Measurements from ENCODE around the gene SEMA3D. TPM values are rescaled to one million over a fixed set of nuclear protein-coding genes. Genes with fewer than 3 reads are reported as not detected.

Gene SEMA3D
- total and polyA plus RNA-seq, 9 donors, result 0.75 to 6.1 (median 3.0) TPM

DNA sequence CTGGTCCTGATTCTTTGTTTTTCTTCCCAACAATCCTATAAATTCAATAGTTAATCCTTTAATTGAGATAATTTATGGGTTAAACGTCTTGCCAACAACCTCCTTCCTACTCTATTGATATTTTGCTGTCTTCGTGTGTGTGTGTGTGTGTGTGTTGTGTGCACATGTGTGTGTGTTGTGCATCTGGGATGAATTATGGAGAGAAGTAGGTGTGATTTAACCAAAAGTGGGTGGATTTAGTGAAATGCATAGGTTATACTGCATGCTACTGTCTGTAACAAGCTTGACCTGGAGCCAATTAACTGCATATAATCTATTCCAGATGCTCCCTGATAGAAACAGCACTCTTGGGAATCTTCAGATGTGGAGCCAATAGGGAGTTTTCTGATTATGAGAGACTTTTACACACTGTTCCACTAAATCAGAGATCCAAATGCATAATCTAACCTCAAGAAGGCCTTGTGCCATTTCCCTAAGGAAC lies 61.2 kb downstream of the SEMA3D start:
- H3K9me3 ChIP-seq, result no peaks in the 10 kb centered on the region
- intact Hi-C loops (cut with DNase I), result no loop called here
- WGBS, 3 donors, result 26 to 43% (median 40%) methylated on average over 2 of the region's 2 CpGs
- no peaks in the 10 kb centered on the region for H3K36me3 ChIP-seq
- H3K4me3 ChIP-seq, result no peak overlapping the region
- DNase-seq, result no peak
- H3K27me3 ChIP-seq, result no peaks in the 10 kb centered on the region
- no peaks in the 10 kb centered on the region for H3K4me1 ChIP-seq (ENCODE audit: insufficient read depth)
- no peak overlapping the region for H3K27ac ChIP-seq
- TF ChIP-seq POLR2A (IDR thresholded peaks at IDR 0.05) (no peak), EP300 (IDR thresholded peaks at IDR 0.05) (no peak)
- TF ChIP-seq, protein P1, sequence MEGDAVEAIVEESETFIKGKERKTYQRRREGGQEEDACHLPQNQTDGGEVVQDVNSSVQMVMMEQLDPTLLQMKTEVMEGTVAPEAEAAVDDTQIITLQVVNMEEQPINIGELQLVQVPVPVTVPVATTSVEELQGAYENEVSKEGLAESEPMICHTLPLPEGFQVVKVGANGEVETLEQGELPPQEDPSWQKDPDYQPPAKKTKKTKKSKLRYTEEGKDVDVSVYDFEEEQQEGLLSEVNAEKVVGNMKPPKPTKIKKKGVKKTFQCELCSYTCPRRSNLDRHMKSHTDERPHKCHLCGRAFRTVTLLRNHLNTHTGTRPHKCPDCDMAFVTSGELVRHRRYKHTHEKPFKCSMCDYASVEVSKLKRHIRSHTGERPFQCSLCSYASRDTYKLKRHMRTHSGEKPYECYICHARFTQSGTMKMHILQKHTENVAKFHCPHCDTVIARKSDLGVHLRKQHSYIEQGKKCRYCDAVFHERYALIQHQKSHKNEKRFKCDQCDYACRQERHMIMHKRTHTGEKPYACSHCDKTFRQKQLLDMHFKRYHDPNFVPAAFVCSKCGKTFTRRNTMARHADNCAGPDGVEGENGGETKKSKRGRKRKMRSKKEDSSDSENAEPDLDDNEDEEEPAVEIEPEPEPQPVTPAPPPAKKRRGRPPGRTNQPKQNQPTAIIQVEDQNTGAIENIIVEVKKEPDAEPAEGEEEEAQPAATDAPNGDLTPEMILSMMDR (IDR thresholded peaks at IDR 0.05), result no peak

DNA sequence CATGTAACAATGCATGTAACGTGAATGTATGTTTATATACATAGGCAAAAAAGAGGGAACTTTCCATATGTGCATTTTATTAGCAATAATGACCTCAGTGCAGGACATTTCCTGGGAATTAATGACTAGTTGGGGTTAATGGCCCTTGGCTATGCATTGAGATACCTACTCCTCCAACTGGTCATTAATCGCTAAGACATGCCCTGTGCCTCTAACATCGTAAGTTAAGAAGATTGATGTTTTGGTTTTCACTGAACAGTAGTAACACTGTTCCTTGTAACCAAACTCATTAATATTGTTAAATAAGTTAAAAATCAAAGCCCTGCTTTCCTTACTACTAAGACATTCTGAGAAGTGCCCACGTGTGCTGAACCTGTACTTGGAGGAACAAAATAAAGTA lies 61.7 kb downstream of the SEMA3D start:
- TF ChIP-seq POLR2A (IDR thresholded peaks at IDR 0.05) (no peak), EP300 (IDR thresholded peaks at IDR 0.05) (no peak)
- TF ChIP-seq, protein P1 (IDR thresholded peaks at IDR 0.05), result no peak
- Histone ChIP-seq H3K27me3 (no peaks in the 10 kb centered on the region), H3K36me3 (no peaks in the 10 kb centered on the region), H3K27ac (no peak overlapping the region), H3K4me1 (ENCODE audit: insufficient read depth) (no peaks in the 10 kb centered on the region), H3K4me3 (no peak overlapping the region), H3K9me3 (no peaks in the 10 kb centered on the region)
- no peak for DNase-seq
- intact Hi-C loops (cut with DNase I), result no loop called here
- 88 to 89% (median 88%) methylated on average over 4 of the region's 4 CpGs for WGBS, 3 donors

DNA sequence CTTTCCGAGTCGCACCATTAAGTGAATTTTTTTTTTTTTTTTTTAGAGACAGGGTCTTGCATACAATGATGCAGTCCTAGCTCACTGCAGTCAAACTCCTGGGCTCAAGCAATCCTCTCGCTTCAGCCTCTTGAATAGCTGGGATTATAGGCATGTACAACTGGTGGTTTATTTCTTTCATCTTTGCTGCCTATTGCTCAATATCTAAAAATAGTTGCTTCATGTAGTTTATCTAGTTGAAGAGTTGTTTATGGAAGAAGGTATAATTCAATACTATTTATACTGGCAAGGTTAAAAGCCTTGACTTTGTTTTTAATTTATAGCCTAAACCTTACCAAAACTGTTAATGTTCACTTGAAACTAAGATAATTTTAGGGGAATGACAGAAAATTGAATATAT lies 66.9 kb downstream of the SEMA3D start:
- 94 to 95% (median 95%) methylated on average over 3 of the region's 3 CpGs for whole genome bisulfite sequencing, 3 donors
- intact Hi-C loops (cut with DNase I), result no loop called here
- Histone ChIP-seq H3K4me1 (ENCODE audit: insufficient read depth) (no peaks in the 10 kb centered on the region), H3K4me3 (no peak overlapping the region), H3K27me3 (no peaks in the 10 kb centered on the region), H3K27ac (no peak overlapping the region), H3K36me3 (no peaks in the 10 kb centered on the region), H3K9me3 (no peaks in the 10 kb centered on the region)
- DNase-seq, result no peak
- TF ChIP-seq EP300 (IDR thresholded peaks at IDR 0.05) (no peak), POLR2A (IDR thresholded peaks at IDR 0.05) (no peak)
- TF ChIP-seq, protein P1 (IDR thresholded peaks at IDR 0.05), result no peak

DNA sequence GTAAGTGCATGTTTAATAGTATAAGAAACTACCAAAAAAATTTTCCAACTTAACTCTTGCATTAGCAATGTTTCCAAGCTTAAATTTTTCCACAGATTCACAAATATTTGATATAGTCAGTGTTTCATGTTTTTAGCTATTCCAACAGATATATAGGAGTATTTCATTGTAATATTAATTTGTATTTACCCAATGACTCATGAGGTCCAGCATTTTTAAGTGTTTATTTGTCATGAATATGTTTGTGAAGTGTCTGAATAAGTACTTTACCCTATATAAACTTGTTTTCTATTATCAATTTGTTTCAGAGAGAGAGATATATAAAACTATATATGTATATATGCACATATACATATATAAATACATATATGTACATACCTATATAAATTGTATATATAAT lies 71.0 kb downstream of the SEMA3D start:
- H3K36me3 ChIP-seq, result no peaks in the 10 kb centered on the region
- H3K9me3 ChIP-seq, result no peaks in the 10 kb centered on the region
- DNase-seq, result no peak
- no peak overlapping the region for H3K4me3 ChIP-seq
- intact Hi-C loops (cut with DNase I), result no loop called here
- H3K4me1 ChIP-seq (ENCODE audit: insufficient read depth), result no peaks in the 10 kb centered on the region
- TF ChIP-seq EP300 (IDR thresholded peaks at IDR 0.05) (no peak), POLR2A (IDR thresholded peaks at IDR 0.05) (no peak)
- no peak overlapping the region for H3K27ac ChIP-seq
- no peaks in the 10 kb centered on the region for H3K27me3 ChIP-seq

DNA sequence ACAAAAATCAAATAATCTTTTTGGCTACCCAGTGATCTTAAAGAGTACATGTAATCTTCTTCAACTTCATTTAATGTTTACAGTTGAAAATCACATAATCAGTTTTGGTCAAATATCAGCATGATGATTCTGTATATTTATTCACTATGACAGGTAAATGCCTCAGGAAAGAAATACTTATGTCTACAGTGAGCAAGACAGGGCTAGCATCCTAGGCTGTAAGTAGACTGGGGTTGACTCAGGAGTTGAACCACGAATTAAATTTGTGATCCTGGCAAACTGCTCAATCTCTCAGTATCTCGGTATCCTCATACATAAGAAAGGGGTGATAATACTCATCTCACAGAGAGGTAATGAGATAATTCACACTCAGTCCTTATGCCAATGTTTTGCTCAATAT lies 71.8 kb downstream of the SEMA3D start:
- DNase-seq, result no peak
- 90 to 97% (median 96%) methylated on average over 2 of the region's 2 CpGs for WGBS, 3 donors
- TF ChIP-seq, protein P1 (IDR thresholded peaks at IDR 0.05), result no peak
- no peak for TF ChIP-seq EP300 (IDR thresholded peaks at IDR 0.05)
- TF ChIP-seq POLR2A (IDR thresholded peaks at IDR 0.05), result no peak
- Histone ChIP-seq H3K36me3 (no peaks in the 10 kb centered on the region), H3K27ac (no peak overlapping the region), H3K9me3 (no peaks in the 10 kb centered on the region), H3K4me3 (no peak overlapping the region), H3K4me1 (ENCODE audit: insufficient read depth) (no peaks in the 10 kb centered on the region), H3K27me3 (no peaks in the 10 kb centered on the region)
- intact Hi-C loops (cut with DNase I), result no loop called here
